MCF 10A (cell line): ENCODE results near the gene CBX8. TPM values are rescaled to one million over a fixed set of nuclear protein-coding genes. Genes with fewer than 3 reads are reported as not detected.

Source experiments
- BruUV-seq: library from RNA; stranded (reverse); fragments of 400-500 nt; replicated peaks from 2 replicates; lab custom pipeline; 2021; lab: Mats Ljungman, UMichigan
- CTCF ChIA-PET: fragments of 300-600 bp; sonication (Branson Sonifier 250); formaldehyde crosslinking; extraction: SDS; loops from one replicate; lab custom pipeline; 2021; ENCODE audit warnings: antibody characterized with exemption, inconsistent platforms; lab: Yijun Ruan, JAX
- POLR2A ChIA-PET: fragments of 300-600, 350-650 bp; sonication (Branson Sonifier 250); formaldehyde crosslinking; extraction: SDS; loops from one replicate; lab custom pipeline; 2020; ENCODE audit warnings: antibody characterized with exemption, inconsistent platforms; lab: Yijun Ruan, JAX
- DNase-seq: peaks from one replicate; pipeline ENCODE4 v3.0.0-alpha.2; 2018; ENCODE audit not compliant: unreplicated experiment
- H3K27ac Mint-ChIP-seq: one replicate; pipeline ENCODE4 v1.8.0; 2022; ENCODE audit warnings: mild to moderate bottlenecking, low read depth, mixed read lengths; ENCODE audit not compliant: unreplicated experiment
- H3K27me3 Mint-ChIP-seq: one replicate; pipeline ENCODE4 v1.8.0; 2022; ENCODE audit warnings: mixed read lengths; ENCODE audit not compliant: insufficient read depth, unreplicated experiment
- H3K36me3 Mint-ChIP-seq: one replicate; pipeline ENCODE4 v1.8.0; 2022; ENCODE audit warnings: mild to moderate bottlenecking, moderate library complexity, mixed read lengths; ENCODE audit not compliant: insufficient read depth, unreplicated experiment
- H3K4me1 Mint-ChIP-seq: one replicate; pipeline ENCODE4 v1.8.0; 2022; ENCODE audit warnings: mixed read lengths; ENCODE audit not compliant: insufficient read depth, unreplicated experiment
- H3K4me3 Mint-ChIP-seq: one replicate; pipeline ENCODE4 v1.8.0; 2022; ENCODE audit warnings: mild to moderate bottlenecking, moderate library complexity, mixed read lengths; ENCODE audit not compliant: unreplicated experiment
- H3K9me3 Mint-ChIP-seq: one replicate; pipeline ENCODE4 v1.8.0; 2022; ENCODE audit warnings: mixed read lengths; ENCODE audit not compliant: unreplicated experiment
- CTCF ChIP-seq: fragments of 200-600 bp; IDR thresholded peaks from one replicate; pipeline ENCODE4 v1.8.0; 2022; ENCODE audit warnings: antibody characterized with exemption, mild to moderate bottlenecking; ENCODE audit not compliant: unreplicated experiment
- intact Hi-C: fragments of 100-400 bp; cut with micrococcal nuclease; formaldehyde crosslinking; loops from 2 replicates; pipeline ENCODE4 v1.14.1; 2022
- total RNA-seq: library from RNA; stranded (reverse); gene quantifications from 2 replicates; pipeline ENCODE4 v1.2.3, GENCODE V29; 2022

Gene CBX8
- total RNA-seq, 1 experiment from 2014 or later = 9.4 TPM

DNA sequence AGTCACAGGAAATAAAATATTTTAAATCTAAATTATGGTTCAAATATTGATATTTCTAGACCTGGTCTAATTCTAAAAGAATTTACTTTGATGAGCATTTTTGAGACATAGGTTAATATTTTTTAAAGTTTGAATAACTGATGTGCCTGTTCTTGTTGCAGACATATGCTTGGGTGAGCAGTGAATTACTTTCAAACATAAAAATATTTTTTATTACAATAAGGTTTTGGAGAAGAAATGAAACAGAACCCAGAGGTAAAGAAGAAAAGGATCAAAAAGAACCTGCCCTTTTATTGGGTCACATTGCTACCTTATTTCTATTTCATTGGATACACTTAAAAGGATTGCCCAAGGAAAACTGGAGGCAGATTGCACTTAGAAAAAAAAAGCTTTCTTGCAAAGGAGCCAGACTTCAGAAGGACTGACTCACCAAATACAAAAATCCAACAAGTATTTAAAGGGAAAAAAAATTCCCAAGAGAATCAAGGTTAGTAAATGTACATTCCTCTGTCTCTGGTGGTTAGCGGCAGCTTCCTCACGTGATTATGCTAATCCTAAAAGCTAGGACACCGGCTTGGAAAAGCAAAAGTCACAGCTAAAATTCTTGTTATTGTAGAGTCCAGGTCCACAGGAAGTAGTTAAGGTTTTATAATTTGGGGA is 47.6 kb downstream of the CBX8 start:
- no peaks in the 10 kb centered on the region for H3K4me1 Mint-ChIP-seq
- no TSS peak for BruUV-seq
- peak; percentile 57 for DNase-seq
- TF ChIP-seq CTCF = no peak
- H3K9me3 Mint-ChIP-seq = no peaks in the 10 kb centered on the region
- H3K36me3 Mint-ChIP-seq = no peaks in the 10 kb centered on the region
- intact Hi-C loops = loop anchor here (5.0 to 10.0 kb wide), 2 partner anchors 58 to 86 kb away; partner anchors contain the start of gene CBX4
- CTCF ChIA-PET = interaction anchor here (0.6 to 1.3 kb wide), 3 partner anchors 87 to 716 kb away, joined by 3 read pairs; no protein-coding TSS in a partner anchor
- no peak overlapping the region for H3K27ac Mint-ChIP-seq
- H3K4me3 Mint-ChIP-seq = no peak overlapping the region
- H3K27me3 Mint-ChIP-seq = no peaks in the 10 kb centered on the region
- POLR2A ChIA-PET = interaction anchor here (0.7 to 1.5 kb wide), 3 partner anchors 9 to 167 kb away, joined by 3 to 4 read pairs (median 3); partner anchors contain the start of gene CBX2

GRCh38 chr17:79748295-79749099 is 48.4 kb downstream of the CBX8 start:
- Mint-ChIP-seq H3K36me3 (no peaks in the 10 kb centered on the region), H3K9me3 (no peaks in the 10 kb centered on the region), H3K4me1 (no peaks in the 10 kb centered on the region), H3K27me3 (no peaks in the 10 kb centered on the region), H3K4me3 (no peak overlapping the region), H3K27ac (no peak overlapping the region)
- intact Hi-C loops = loop anchor here (5.0 to 10.0 kb wide), 2 partner anchors 59 to 86 kb away; partner anchors contain the start of gene CBX4
- no TSS peak for BruUV-seq
- no peak for DNase-seq
- no peak for TF ChIP-seq CTCF
- POLR2A ChIA-PET = interaction anchor here (1.5 kb wide), 1 partner anchor 30 kb away, joined by 4 read pairs; the partner anchor contains the start of gene CBX2
- CTCF ChIA-PET = interaction anchor here (0.6 to 1.3 kb wide), 3 partner anchors 88 to 715 kb away, joined by 3 read pairs; no protein-coding TSS in a partner anchor

- POLR2A ChIA-PET = no interaction called here
- Mint-ChIP-seq H3K27me3 (no peaks in the 10 kb centered on the region), H3K27ac (no peak overlapping the region), H3K4me3 (no peak overlapping the region), H3K9me3 (no peaks in the 10 kb centered on the region), H3K36me3 (no peaks in the 10 kb centered on the region), H3K4me1 (no peaks in the 10 kb centered on the region)
- CTCF ChIA-PET = interaction anchor here (0.5 to 2.1 kb wide), 6 partner anchors 88 to 269 kb away, joined by 3 to 8 read pairs (median 3); no protein-coding TSS in a partner anchor
- no peak for DNase-seq
- no peak for TF ChIP-seq CTCF
- intact Hi-C loops = loop anchor here (5.0 to 10.0 kb wide), 2 partner anchors 60 to 87 kb away; partner anchors contain the start of gene CBX4
- BruUV-seq = no TSS peak
Observed at GRCh38 chr17:79747508-79748294, 49.2 kb downstream of the CBX8 start.
